C4-2B (cell line): ENCODE results near the gene TRDN.

Experiments used
- CTCF ChIP-seq: fragments of 450-650 bp; conservative IDR thresholded peaks from 2 replicates; pipeline ENCODE4 v1.5.1; 2017; ENCODE audit warnings: mild to moderate bottlenecking
- ZFX ChIP-seq: fragments of 450-650 bp; IDR thresholded peaks from 2 replicates; pipeline ENCODE4 v1.6.1; 2017

DNA sequence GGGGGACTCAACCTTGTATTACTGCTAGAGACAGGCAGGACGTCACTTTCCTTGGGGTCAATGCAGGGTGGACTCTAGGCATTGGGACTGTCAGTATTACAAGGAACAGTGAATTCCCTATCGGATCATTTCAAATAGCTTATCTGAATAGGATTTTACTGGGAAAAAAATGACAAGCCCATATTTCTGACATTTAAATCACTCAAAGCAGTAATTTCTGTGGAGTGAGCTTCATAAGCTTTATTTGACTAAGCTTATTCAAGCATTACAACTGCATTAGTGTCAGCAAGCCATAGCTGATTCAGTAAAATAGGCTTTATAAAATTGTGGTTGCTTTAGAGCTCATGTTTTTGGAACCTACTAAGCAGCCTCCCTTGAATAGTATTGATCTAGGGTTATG lies 44.3 kb downstream of the TRDN start:
- TF ChIP-seq CTCF (no peak), ZFX (no peak)
